Ishikawa (cell line): ENCODE results near the gene MOB3A.

Source experiments
- CEBPB ChIP-seq: IDR thresholded peaks from 2 replicates; pipeline ENCODE4 v1.6.1; 2012
- CREB1 ChIP-seq: IDR thresholded peaks from 2 replicates; pipeline ENCODE4 v1.6.1; 2012; ENCODE audit warnings: low read depth
- EGR1 ChIP-seq: IDR thresholded peaks from 2 replicates; pipeline ENCODE4 v1.6.1; 2012
- EP300 ChIP-seq: IDR thresholded peaks from 2 replicates; pipeline ENCODE4 v1.6.1; 2012; ENCODE audit warnings: borderline replicate concordance
- FOXM1 ChIP-seq: IDR thresholded peaks from 2 replicates; pipeline ENCODE4 v1.6.1; 2012; ENCODE audit warnings: low read depth, borderline replicate concordance
- MAX ChIP-seq: IDR thresholded peaks from 2 replicates; pipeline ENCODE4 v1.6.1; 2012
- NFIC ChIP-seq: IDR thresholded peaks from 2 replicates; pipeline ENCODE4 v1.6.1; 2012
- RAD21 ChIP-seq: IDR thresholded peaks from 2 replicates; pipeline ENCODE4 v1.6.1; 2012; ENCODE audit warnings: low read depth
- REST ChIP-seq: IDR thresholded peaks from 2 replicates; pipeline ENCODE4 v1.6.1; 2012; ENCODE audit warnings: low read depth, mild to moderate bottlenecking
- TAF1 ChIP-seq: IDR thresholded peaks from 2 replicates; pipeline ENCODE4 v1.6.1; 2012; ENCODE audit warnings: low read depth, mild to moderate bottlenecking
- TCF12 ChIP-seq: IDR thresholded peaks from 2 replicates; pipeline ENCODE4 v1.6.1; 2012; ENCODE audit warnings: low read depth
- TEAD4 ChIP-seq: IDR thresholded peaks from 2 replicates; pipeline ENCODE4 v1.6.1; 2012
- YY1 ChIP-seq: IDR thresholded peaks from 2 replicates; pipeline ENCODE4 v1.6.1; 2012; ENCODE audit warnings: low read depth
- ZBTB7A ChIP-seq: IDR thresholded peaks from 2 replicates; pipeline ENCODE4 v1.6.1; 2012; ENCODE audit warnings: low read depth
- TF ChIP-seq, protein P1 (sequence below): IDR thresholded peaks from 2 replicates; pipeline ENCODE4 v1.6.1; 2012

Gene MOB3A

GRCh38 chr19:2081873-2082810 is 14.0 kb downstream of the MOB3A start:
- TF ChIP-seq NFIC (no peak), RAD21 (no peak), CREB1 (no peak), TAF1 (no peak), ZBTB7A (no peak), REST (no peak), EP300 (no peak), TEAD4 (no peak), CEBPB (no peak), TCF12 (no peak), YY1 (no peak), FOXM1 (no peak), EGR1 (no peak), MAX (no peak)
- TF ChIP-seq, protein P1, sequence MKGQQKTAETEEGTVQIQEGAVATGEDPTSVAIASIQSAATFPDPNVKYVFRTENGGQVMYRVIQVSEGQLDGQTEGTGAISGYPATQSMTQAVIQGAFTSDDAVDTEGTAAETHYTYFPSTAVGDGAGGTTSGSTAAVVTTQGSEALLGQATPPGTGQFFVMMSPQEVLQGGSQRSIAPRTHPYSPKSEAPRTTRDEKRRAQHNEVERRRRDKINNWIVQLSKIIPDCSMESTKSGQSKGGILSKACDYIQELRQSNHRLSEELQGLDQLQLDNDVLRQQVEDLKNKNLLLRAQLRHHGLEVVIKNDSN = no peak

DNA sequence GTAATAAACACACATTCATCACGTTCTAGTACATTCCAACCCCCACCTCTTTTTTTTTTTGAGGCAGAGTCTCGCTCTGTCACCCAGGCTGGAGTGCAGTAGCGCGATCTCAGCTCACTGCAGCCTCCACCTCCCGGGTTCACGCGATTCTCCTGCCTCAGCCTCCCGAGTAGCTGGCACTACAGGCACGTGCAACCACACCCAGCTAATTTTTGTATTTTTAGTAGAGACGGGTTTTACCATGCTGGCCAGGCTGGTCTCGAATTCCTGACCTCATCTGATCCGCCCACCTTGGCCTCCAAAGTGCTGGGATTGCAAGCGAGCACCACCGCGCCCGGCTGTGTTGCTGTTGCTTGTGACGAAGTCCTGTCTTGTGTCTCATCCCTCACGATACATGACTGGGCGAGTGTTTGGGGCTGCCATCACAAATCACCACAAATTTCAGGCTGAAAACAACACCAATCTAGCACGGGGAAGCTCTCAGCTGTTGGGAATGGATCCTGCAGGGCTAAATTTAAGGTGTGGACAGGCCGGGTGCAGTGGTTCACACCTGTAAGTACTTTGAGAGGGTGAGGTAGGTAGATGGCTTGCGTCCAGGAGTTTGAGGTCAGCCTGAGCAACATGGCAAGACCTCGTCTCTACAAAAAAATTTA is 15.7 kb downstream of the MOB3A start:
- TF ChIP-seq REST (no peak), TEAD4 (no peak), TAF1 (no peak), ZBTB7A (no peak), TCF12 (no peak), NFIC (no peak), EGR1 (no peak), YY1 (no peak), CEBPB (no peak), FOXM1 (no peak), RAD21 (no peak), CREB1 (no peak), MAX (no peak), EP300 (no peak)
- TF ChIP-seq, protein P1 = no peak

- TF ChIP-seq EGR1 (no peak), MAX (no peak), ZBTB7A (no peak), TEAD4 (no peak), TAF1 (no peak), NFIC (no peak), CREB1 (no peak), YY1 (no peak), TCF12 (no peak)
- TF ChIP-seq, protein P1 = no peak
These were observed 16.2 kb downstream of the MOB3A start for GRCh38 chr19:2079865-2080301.

DNA sequence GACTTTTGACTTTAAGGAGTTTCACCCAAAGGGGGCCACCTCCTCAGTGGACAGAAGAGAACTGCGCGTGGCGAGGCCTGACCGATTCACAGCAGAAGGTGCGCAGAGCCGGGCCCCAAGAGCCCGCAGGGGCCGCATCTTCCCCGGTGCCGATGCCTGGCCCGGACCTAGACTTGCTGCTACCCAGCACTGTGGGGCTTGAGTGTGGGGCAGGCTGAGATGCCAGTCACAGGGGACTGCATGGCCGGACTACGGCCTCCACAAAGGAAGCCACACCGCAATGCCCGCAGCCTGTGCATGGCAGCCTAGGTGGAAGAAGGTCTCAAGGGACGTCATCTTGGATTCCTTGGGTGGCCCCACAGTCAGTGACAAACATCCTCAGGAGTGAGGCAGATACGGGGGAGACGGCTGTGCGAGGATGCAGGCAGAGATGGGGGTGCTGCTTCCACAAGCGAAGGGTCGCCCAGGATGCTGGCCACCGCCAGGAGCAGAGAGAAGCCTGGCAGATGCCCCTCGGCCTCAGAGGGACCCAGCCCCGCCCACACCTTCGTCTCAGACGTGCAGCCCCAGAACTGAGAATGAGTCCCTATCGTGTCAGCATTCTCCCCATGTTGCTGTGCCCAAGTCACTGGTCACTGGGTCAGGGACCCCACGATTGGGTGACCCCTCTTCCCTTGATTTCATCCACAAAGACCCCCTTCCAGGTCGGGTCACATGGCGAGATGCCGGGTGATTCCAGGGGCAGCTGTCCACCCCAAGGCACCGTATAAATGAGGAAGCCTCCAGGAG is 16.9 kb downstream of the MOB3A start:
- TF ChIP-seq YY1 = no peak
- TF ChIP-seq ZBTB7A = no peak
- TF ChIP-seq CEBPB = no peak
